Memory B cell (primary cell): ENCODE results near the gene CMAS.
"Not testable (repeated sequence)": the region's sequence is repeated elsewhere in the genome, so short reads cannot be mapped to it uniquely, and the experiment has no call there.

Experiments
- ATAC-seq: fragments of 150-1000 bp; cut with Tn5 transposase; 2 replicates; pipeline ENCODE4 v1.10.0; 2021; ENCODE audit warnings: low read depth, mild to moderate bottlenecking, moderate library complexity
- DNase-seq, 2 donors: peaks; one replicate each; pipeline ENCODE4 v3.0.0; 2022; ENCODE audit warnings: low spot score in 2 of 2
- H3K27ac Mint-ChIP-seq: one replicate; pipeline ENCODE4 v1.8.0; 2022; ENCODE audit warnings: mild to moderate bottlenecking, moderate library complexity, mixed read lengths
- H3K27me3 Mint-ChIP-seq: one replicate; pipeline ENCODE4 v1.8.0; 2022; ENCODE audit warnings: mixed read lengths
- H3K36me3 Mint-ChIP-seq: one replicate; pipeline ENCODE4 v1.8.0; 2022; ENCODE audit warnings: mild to moderate bottlenecking, mixed read lengths
- H3K4me1 Mint-ChIP-seq: one replicate; pipeline ENCODE4 v1.8.0; 2022; ENCODE audit warnings: mixed read lengths
- H3K4me3 Mint-ChIP-seq: one replicate; pipeline ENCODE4 v1.8.0; 2022; ENCODE audit warnings: mild to moderate bottlenecking, moderate library complexity, mixed read lengths
- H3K9me3 Mint-ChIP-seq: one replicate; pipeline ENCODE4 v1.8.0; 2022; ENCODE audit warnings: mixed read lengths

Gene CMAS

GRCh38 chr12:22056607-22057006 is 10.6 kb downstream of the CMAS start:
- H3K9me3 Mint-ChIP-seq = no peaks in the 10 kb centered on the region
- H3K36me3 Mint-ChIP-seq = peaks cover 17% of the 10 kb centered on the region
- ATAC-seq (no peak), DNase-seq (no peak)
- H3K27me3 Mint-ChIP-seq = no peaks in the 10 kb centered on the region
- H3K4me1 Mint-ChIP-seq = no peaks in the 10 kb centered on the region
- H3K27ac Mint-ChIP-seq = no peak overlapping the region
- no peak overlapping the region for H3K4me3 Mint-ChIP-seq

DNA sequence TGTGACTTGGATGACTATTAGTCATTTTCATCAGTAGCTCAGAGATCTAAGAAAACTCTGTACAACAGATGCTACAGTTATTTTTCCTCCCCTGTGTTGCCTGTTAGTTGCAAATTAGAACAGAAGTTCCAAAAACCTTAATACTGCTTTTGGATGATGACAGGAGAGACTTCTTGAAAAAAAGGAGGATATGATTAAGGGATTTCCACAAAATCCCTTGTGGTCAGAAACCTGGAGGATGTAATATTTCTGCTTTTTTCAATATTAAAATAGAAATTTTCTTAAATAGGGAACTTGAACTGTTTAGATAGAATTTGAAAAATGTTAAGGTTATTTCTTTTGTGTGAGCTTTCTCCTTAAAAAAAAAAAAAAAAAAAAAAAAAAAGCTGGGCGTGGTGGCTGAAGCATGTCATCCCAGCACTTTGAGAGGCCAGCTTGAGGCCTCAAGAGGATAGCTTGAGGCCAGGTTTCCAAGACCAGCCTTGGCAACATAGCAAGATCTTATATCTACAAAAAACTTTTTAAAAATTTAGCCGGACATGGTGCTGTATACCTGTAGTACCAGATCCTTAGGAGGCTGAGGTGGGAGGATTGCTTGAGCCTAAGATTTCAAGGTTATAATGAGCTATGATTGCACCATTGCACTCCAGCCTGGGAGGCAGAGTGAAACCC is 14.1 kb downstream of the CMAS start:
- Mint-ChIP-seq H3K4me1 (no peaks in the 10 kb centered on the region), H3K27ac (no peak overlapping the region), H3K36me3 (peaks cover 29% of the 10 kb centered on the region), H3K9me3 (no peaks in the 10 kb centered on the region), H3K4me3 (no peak overlapping the region), H3K27me3 (no peaks in the 10 kb centered on the region)
- DNase-seq (no peak), ATAC-seq (no peak)

DNA sequence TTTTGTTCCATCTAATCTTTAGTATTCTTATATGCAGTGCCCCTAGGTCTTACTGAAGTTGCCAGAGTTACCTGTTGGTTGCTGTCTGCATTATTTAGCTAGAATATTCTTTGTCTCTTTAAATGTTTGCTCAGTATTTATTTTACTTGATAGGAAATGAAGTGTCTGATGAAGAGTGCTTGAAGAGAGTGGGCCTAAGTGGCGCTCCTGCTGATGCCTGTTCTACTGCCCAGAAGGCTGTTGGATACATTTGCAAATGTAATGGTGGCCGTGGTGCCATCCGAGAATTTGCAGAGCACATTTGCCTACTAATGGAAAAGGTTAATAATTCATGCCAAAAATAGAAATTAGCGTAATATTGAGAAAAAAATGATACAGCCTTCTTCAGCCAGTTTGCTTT is 18.9 kb downstream of the CMAS start:
- Mint-ChIP-seq H3K9me3 (no peaks in the 10 kb centered on the region), H3K27me3 (no peaks in the 10 kb centered on the region), H3K4me1 (no peaks in the 10 kb centered on the region), H3K4me3 (no peak overlapping the region), H3K36me3 (peaks cover 33% of the 10 kb centered on the region), H3K27ac (no peak overlapping the region)
- DNase-seq = no peak
- no peak for ATAC-seq

- no peaks in the 10 kb centered on the region for H3K4me1 Mint-ChIP-seq
- no peaks in the 10 kb centered on the region for H3K27me3 Mint-ChIP-seq
- DNase-seq (no peak), ATAC-seq (no peak)
- H3K27ac Mint-ChIP-seq = no peak overlapping the region
- H3K4me3 Mint-ChIP-seq = no peak overlapping the region
- no peaks in the 10 kb centered on the region for H3K9me3 Mint-ChIP-seq
- H3K36me3 Mint-ChIP-seq = peaks cover 30% of the 10 kb centered on the region
These were observed 20.3 kb downstream of the CMAS start for GRCh38 chr12:22066310-22066709.

GRCh38 chr12:22069851-22070250 is 23.8 kb downstream of the CMAS start:
- no peak overlapping the region for H3K27ac Mint-ChIP-seq
- H3K36me3 Mint-ChIP-seq = peaks cover 21% of the 10 kb centered on the region
- H3K4me3 Mint-ChIP-seq = no peak overlapping the region
- no peaks in the 10 kb centered on the region for H3K27me3 Mint-ChIP-seq
- no peaks in the 10 kb centered on the region for H3K4me1 Mint-ChIP-seq
- DNase-seq (no peak), ATAC-seq (no peak)
- no peaks in the 10 kb centered on the region for H3K9me3 Mint-ChIP-seq

- Mint-ChIP-seq H3K27ac (no peak overlapping the region), H3K4me3 (no peak overlapping the region), H3K36me3 (no peaks in the 10 kb centered on the region), H3K4me1 (no peaks in the 10 kb centered on the region), H3K9me3 (peaks cover 2% of the 10 kb centered on the region), H3K27me3 (no peaks in the 10 kb centered on the region)
- DNase-seq (no peak), ATAC-seq (no peak)
These were observed 36.2 kb downstream of the CMAS start for GRCh38 chr12:22082190-22082701.

- Mint-ChIP-seq H3K27me3 (no peaks in the 10 kb centered on the region), H3K27ac (no peak overlapping the region), H3K4me1 (no peaks in the 10 kb centered on the region), H3K36me3 (no peaks in the 10 kb centered on the region), H3K9me3 (peaks cover 2% of the 10 kb centered on the region), H3K4me3 (no peak overlapping the region)
- DNase-seq = peak in 1 of 2 donors; percentile 12
- ATAC-seq = no peak
These were observed 37.1 kb downstream of the CMAS start for GRCh38 chr12:22083167-22083566.

DNA sequence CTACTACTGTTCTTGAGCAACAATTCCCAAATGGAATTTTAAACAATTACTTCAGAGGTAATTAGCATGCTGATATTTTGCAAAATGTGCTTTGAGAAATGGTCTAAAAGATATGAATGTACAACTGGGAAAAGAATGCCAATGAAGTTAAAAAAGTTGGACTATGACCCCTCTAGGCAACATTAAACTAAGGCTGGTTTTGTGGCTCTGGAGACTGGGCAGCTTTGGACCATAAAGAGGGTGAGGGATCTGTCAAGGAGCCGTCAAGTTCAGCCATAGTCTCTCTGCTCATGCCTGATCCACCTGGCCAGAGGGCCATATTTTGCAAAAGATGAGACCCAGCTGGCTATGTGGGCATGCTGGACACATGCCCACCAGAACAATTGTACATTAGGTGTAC is 38.8 kb downstream of the CMAS start:
- Mint-ChIP-seq H3K4me3 (no peak overlapping the region), H3K9me3 (no peaks in the 10 kb centered on the region), H3K27ac (no peak overlapping the region), H3K4me1 (no peaks in the 10 kb centered on the region), H3K27me3 (no peaks in the 10 kb centered on the region), H3K36me3 (no peaks in the 10 kb centered on the region)
- DNase-seq (no peak), ATAC-seq (no peak)

DNA sequence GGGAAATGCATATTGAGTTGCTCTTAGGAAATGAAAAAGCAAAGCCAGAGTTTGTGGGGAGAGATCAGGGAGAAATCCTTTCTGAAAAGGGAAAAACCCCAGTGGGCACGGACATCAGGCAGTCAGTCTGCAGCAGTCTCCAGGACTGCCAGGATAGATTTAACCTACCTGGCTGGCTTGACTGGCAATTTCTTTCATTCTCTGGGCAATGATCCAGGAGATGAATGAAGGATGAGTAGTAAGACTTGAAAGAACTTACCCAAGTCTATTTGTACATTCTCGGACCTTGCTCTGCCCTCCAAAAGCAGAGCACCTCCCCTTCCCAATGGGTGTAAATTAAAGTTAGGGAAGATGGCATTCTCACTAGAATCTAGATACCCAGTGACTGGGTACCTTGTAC is 42.9 kb downstream of the CMAS start:
- H3K27me3 Mint-ChIP-seq = no peaks in the 10 kb centered on the region
- H3K36me3 Mint-ChIP-seq = no peaks in the 10 kb centered on the region
- DNase-seq (no peak), ATAC-seq (no peak)
- peaks cover 1% of the 10 kb centered on the region for H3K9me3 Mint-ChIP-seq
- no peaks in the 10 kb centered on the region for H3K4me1 Mint-ChIP-seq
- no peak overlapping the region for H3K4me3 Mint-ChIP-seq
- no peak overlapping the region for H3K27ac Mint-ChIP-seq

GRCh38 chr12:22089486-22089885 is 43.5 kb downstream of the CMAS start:
- H3K27ac Mint-ChIP-seq = no peak overlapping the region
- H3K9me3 Mint-ChIP-seq = peaks cover 1% of the 10 kb centered on the region
- ATAC-seq (no peak), DNase-seq (no peak)
- H3K4me3 Mint-ChIP-seq = no peak overlapping the region
- H3K27me3 Mint-ChIP-seq = no peaks in the 10 kb centered on the region
- H3K36me3 Mint-ChIP-seq = no peaks in the 10 kb centered on the region
- no peaks in the 10 kb centered on the region for H3K4me1 Mint-ChIP-seq

- not testable (repeated sequence) for H3K27me3 Mint-ChIP-seq, H3K27ac Mint-ChIP-seq, H3K4me1 Mint-ChIP-seq, H3K36me3 Mint-ChIP-seq, ATAC-seq, H3K4me3 Mint-ChIP-seq, DNase-seq, H3K9me3 Mint-ChIP-seq
These were observed 53.0 kb downstream of the CMAS start for GRCh38 chr12:22099062-22099461.

DNA sequence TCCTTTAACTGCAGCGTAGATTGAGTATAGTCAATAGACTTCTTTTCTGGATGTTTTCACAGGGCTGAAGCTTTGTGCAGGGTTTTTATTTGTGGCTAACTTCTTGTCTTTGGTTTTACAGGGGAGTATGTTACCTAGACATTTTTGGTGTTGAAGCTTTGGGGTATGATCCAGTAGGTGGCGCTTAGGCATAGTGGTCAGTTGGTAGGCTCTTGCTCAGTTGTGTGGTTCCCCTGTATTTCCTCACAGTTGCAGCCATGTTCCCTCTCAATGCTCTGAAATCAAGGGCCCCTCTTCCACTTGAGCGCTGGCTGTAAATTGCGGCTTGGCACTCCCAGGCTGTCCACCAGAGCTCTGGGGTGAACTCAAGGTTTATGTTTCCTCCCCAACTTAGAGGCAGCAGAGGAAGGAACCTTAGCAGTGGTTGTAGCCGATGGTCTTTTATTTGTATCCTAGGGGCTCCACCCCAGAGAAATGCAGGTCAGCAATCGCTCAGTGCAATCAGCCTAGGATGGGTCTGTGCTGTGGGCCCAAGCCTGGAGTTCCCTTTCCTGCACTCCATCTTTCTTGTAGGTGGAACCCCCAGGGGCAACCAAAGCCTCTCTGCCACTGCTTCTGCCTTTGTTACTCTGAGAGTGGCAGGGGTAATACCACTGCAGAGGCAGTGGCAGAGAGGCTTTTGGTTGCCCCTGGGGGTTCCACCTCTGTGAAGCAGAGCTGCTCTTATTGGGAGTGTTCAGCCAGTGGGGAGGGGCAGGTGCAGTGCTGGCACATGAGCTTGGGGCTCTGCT is 55.1 kb downstream of the CMAS start:
- DNase-seq = no peak

DNA sequence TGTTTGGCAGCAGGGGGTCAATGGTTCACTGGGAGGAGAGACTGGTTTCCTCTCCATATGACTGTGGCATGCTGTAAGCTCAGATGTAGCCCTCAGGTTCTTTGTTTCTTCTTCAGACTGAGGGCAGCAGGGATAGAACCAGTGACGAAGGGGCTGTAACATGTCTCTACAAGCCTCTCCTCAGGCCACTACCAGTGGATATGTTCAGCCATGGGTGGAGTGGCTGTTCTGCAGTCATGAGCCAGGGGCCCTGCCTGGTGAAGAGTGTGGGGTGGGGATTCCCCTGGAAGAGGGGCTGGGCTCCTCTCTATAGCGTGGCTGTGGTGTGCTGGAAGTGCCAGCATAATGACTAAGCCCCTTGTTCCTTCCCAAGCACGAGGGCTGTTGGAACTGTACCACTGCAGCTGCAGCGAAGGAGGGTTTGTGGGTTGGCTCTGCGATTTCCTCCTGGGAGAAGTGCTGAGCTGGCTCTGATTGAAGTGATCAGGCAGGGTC is 55.8 kb downstream of the CMAS start:
- Mint-ChIP-seq H3K36me3 (no peaks in the 10 kb centered on the region), H3K4me3 (no peak overlapping the region), H3K9me3 (peaks cover 1% of the 10 kb centered on the region), H3K4me1 (no peaks in the 10 kb centered on the region), H3K27me3 (peaks cover 14% of the 10 kb centered on the region), H3K27ac (no peak overlapping the region)
- DNase-seq (no peak), ATAC-seq (no peak)

More for the DNA sequence above, 55.1 kb downstream of the CMAS start:
- Mint-ChIP-seq H3K4me3 (no peak overlapping the region), H3K36me3 (no peaks in the 10 kb centered on the region), H3K27me3 (peaks cover 12% of the 10 kb centered on the region), H3K9me3 (peaks cover 1% of the 10 kb centered on the region), H3K4me1 (no peaks in the 10 kb centered on the region), H3K27ac (no peak overlapping the region)
- ATAC-seq = peak; percentile 44

- Mint-ChIP-seq H3K36me3 (no peaks in the 10 kb centered on the region), H3K4me1 (no peaks in the 10 kb centered on the region), H3K27ac (no peak overlapping the region), H3K27me3 (peaks cover 14% of the 10 kb centered on the region), H3K4me3 (no peak overlapping the region), H3K9me3 (peaks cover 1% of the 10 kb centered on the region)
- DNase-seq (no peak), ATAC-seq (no peak)
These were observed 57.4 kb downstream of the CMAS start for GRCh38 chr12:22103418-22103817.
